Sigmoid colon (tissue), 3 donors: ENCODE data around the gene KCNAB1.

Experiments used
- CTCF ChIP-seq, 4 experiments: fragments of 450-650 bp in 3 of 4; fragments of 200-600 bp in 1 of 4; IDR thresholded peaks; one replicate each; pipeline ENCODE4 v1.5.1; 2016 to 2019; ENCODE audit warnings: antibody characterized with exemption in 4 of 4, mild to moderate bottlenecking in 3 of 4, moderate library complexity in 2 of 4
- POLR2A ChIP-seq, 2 donors: fragments of 450-650 bp; IDR thresholded peaks; one replicate each; pipeline ENCODE4 v1.6.1; 2016; ENCODE audit warnings: antibody characterized with exemption in 2 of 2, mild to moderate bottlenecking in 2 of 2, moderate library complexity in 2 of 2

GRCh38 chr3:156233876-156234275 is 113.5 kb downstream of the KCNAB1 start:
- no peak for TF ChIP-seq POLR2A (IDR thresholded peaks at IDR 0.05)
- no peak for TF ChIP-seq CTCF (IDR thresholded peaks at IDR 0.05)
